ENCODE results near the gene KCNRG. TPM values are rescaled to one million over a fixed set of nuclear protein-coding genes. Genes with fewer than 3 reads are reported as not detected.

Gene KCNRG
- total and polyA plus RNA-seq, 2 donors (not counting 1 experiment from before 2014, with no cell fraction given), result 0.86 to 3.4 TPM

GRCh38 chr13:49996161-49996915 is 18.9 kb upstream of the KCNRG start:
- H3K27me3 Mint-ChIP-seq, result no peaks in the 10 kb centered on the region
- Histone ChIP-seq H3K4me1 (ENCODE audit: control insufficient read depth in 2 of 2, insufficient read depth in 2 of 2, low read length in 2 of 2) (peaks cover 30 to 38% of the 10 kb centered on the region in 2 donors), H3K9me3 (ENCODE audit: control extremely low read depth in 1 of 3, control insufficient read depth in 2 of 3, insufficient read depth in 1 of 3, low read length in 2 of 3) (no peaks in the 10 kb centered on the region), H3K4me3 (ENCODE audit: control extremely low read depth in 1 of 5, extremely low read depth in 1 of 5, insufficient read depth in 1 of 5, low read depth in 2 of 5, low read length in 4 of 5) (peak overlapping the region; percentile 78 to 96 (median 87)), H3K27me3 (replicated peaks in 1 of 4; ENCODE audit: control extremely low read depth in 1 of 4, control insufficient read depth in 3 of 4, insufficient read depth in 4 of 4, low read length in 3 of 4) (no peaks in the 10 kb centered on the region), H3K27ac (ENCODE audit: low read length in 2 of 2) (peak overlapping the region; percentile 74 to 89), H4K20me1 (ENCODE audit: control insufficient read depth, insufficient read depth, low read length, poor library complexity, severe bottlenecking) (peaks cover 8% of the 10 kb centered on the region), H3K36me3 (replicated peaks in 1 of 2; ENCODE audit: control extremely low read depth in 1 of 2, control insufficient read depth in 1 of 2, extremely low read depth in 1 of 2, insufficient read depth in 2 of 2, low read length in 1 of 2) (peaks cover 7 to 26% of the 10 kb centered on the region in 2 experiments), H2AFZ (ENCODE audit: insufficient read depth, low read depth, low read length, poor library complexity, severe bottlenecking) (peak overlapping the region; percentile 83), H3K9ac (ENCODE audit: low read length) (peak overlapping the region; percentile 80), H3K4me2 (replicated peaks; ENCODE audit: low read depth, low read length, poor library complexity, severe bottlenecking) (peak overlapping the region; percentile 88), H3K79me2 (ENCODE audit: control insufficient read depth, insufficient read depth, low read length) (peaks cover 43% of the 10 kb centered on the region)
- H3K27ac Mint-ChIP-seq, result peak overlapping the region; percentile 89
- peak; percentile 90 for DNase-seq
- intact Hi-C loops (cut with micrococcal nuclease), result loop anchor here (1.0 to 5.0 kb wide), 4 partner anchors 20 to 916 kb away; no protein-coding TSS in a partner anchor
- ATAC-seq (ENCODE audit: low read depth), result peak; percentile 65
- TF ChIP-seq CTCF (IDR thresholded peaks at IDR 0.05) (no peak), EZH2 (IDR thresholded peaks at IDR 0.05; ENCODE audit: borderline replicate concordance, insufficient read depth, low read depth, low read length, poor library complexity, severe bottlenecking) (no peak)
- peak overlapping the region; percentile 89 for H3K4me3 Mint-ChIP-seq
- POLR2A ChIA-PET, result interaction anchor here (0.6 to 4.4 kb wide), 27 partner anchors 12 to 1457 kb away, joined by 3 to 69 read pairs (median 6); partner anchors contain the start of genes INTS6, RNASEH2B and SPRYD7
- H3K9me3 Mint-ChIP-seq (ENCODE audit: insufficient read depth), result no peaks in the 10 kb centered on the region
- WGBS (ENCODE audit: insufficient coverage), result under 1% methylated on average over 45 of the region's 68 CpGs
- H3K4me1 Mint-ChIP-seq, result peaks cover 46% of the 10 kb centered on the region
- CTCF ChIA-PET, result interaction anchor here (0.8 to 5.9 kb wide), 30 partner anchors 15 to 1073 kb away, joined by 3 to 89 read pairs (median 6); partner anchors contain the start of genes RNASEH2B and SPRYD7

Measured in B cell (primary cell).